Gastrocnemius medialis (tissue), 4 donors: ENCODE measurements around the gene DAD1.

Experiments
- POLR2A ChIP-seq, 2 donors: fragments of 450-650 bp; IDR thresholded peaks; one replicate each; pipeline ENCODE4 v1.6.1; 2017; ENCODE audit warnings: antibody characterized with exemption in 2 of 2, mild to moderate bottlenecking in 2 of 2, moderate library complexity in 2 of 2
- TF ChIP-seq, protein P1 (sequence below), 5 experiments: fragments of 450-650 bp in 3 of 5; fragments of 200-600 bp in 2 of 5; sonication (generic) in 2 of 5; IDR thresholded peaks in 4 of 5; conservative IDR thresholded peaks in 1 of 5; 1 replicate in 4 of 5; 2 replicates in 1 of 5; pipeline ENCODE4 v1.5.1; 2016 to 2019; ENCODE audit warnings: antibody characterized with exemption in 5 of 5, mild to moderate bottlenecking in 3 of 5, moderate library complexity in 3 of 5

DNA sequence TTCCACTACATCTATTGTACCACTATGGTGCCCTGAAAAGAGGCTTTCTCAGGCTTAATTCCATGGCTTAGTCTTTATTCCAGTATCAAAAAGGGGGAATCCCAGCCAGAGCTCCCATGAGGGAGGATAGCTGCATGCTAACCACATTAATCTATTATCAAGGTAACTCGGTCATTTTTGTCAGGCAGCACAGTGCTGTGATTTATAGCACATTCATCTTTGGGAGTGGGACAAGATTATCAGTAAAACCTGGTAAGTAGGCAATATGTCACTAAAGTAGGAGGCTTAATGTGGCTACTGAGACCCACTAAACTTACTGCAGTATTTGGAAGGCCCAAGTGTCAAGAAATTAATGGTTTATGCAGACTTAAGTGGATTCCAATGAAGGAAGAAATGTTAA, 58.9 kb downstream of the DAD1 start:
- no peak for TF ChIP-seq POLR2A (IDR thresholded peaks at IDR 0.05)
- TF ChIP-seq, protein P1, sequence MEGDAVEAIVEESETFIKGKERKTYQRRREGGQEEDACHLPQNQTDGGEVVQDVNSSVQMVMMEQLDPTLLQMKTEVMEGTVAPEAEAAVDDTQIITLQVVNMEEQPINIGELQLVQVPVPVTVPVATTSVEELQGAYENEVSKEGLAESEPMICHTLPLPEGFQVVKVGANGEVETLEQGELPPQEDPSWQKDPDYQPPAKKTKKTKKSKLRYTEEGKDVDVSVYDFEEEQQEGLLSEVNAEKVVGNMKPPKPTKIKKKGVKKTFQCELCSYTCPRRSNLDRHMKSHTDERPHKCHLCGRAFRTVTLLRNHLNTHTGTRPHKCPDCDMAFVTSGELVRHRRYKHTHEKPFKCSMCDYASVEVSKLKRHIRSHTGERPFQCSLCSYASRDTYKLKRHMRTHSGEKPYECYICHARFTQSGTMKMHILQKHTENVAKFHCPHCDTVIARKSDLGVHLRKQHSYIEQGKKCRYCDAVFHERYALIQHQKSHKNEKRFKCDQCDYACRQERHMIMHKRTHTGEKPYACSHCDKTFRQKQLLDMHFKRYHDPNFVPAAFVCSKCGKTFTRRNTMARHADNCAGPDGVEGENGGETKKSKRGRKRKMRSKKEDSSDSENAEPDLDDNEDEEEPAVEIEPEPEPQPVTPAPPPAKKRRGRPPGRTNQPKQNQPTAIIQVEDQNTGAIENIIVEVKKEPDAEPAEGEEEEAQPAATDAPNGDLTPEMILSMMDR (IDR thresholded peaks at IDR 0.05 in 4 of 5, conservative IDR thresholded peaks at IDR 0.05 in 1 of 5), result no peak
